ENCODE data around the gene RPS6KA2. TPM values are rescaled to one million over a fixed set of nuclear protein-coding genes. Genes with fewer than 3 reads are reported as not detected.

Gene RPS6KA2
- total and polyA plus RNA-seq, 2 donors (not counting 1 experiment from before 2014, with no cell fraction given): 2.2 to 16.0 TPM

- no peaks in the 10 kb centered on the region for H3K4me1 Mint-ChIP-seq
- H3K4me2 ChIP-seq (replicated peaks; ENCODE audit: low read depth, low read length, poor library complexity, severe bottlenecking): no peak overlapping the region
- H3K4me1 ChIP-seq (ENCODE audit: control insufficient read depth in 2 of 2, insufficient read depth in 2 of 2, low read length in 2 of 2): no peaks in the 10 kb centered on the region
- no peaks in the 10 kb centered on the region for H3K9me3 Mint-ChIP-seq (ENCODE audit: insufficient read depth)
- no peak overlapping the region for H3K27ac ChIP-seq (ENCODE audit: low read length in 2 of 2)
- intact Hi-C loops (cut with micrococcal nuclease): no loop called here
- no peaks in the 10 kb centered on the region for H4K20me1 ChIP-seq (ENCODE audit: control insufficient read depth, insufficient read depth, low read length, poor library complexity, severe bottlenecking)
- peaks cover 0 to 4% (median under 1%) of the 10 kb centered on the region in 4 experiments for H3K27me3 ChIP-seq (replicated peaks in 1 of 4; ENCODE audit: control extremely low read depth in 1 of 4, control insufficient read depth in 3 of 4, insufficient read depth in 4 of 4, low read length in 3 of 4)
- H3K36me3 ChIP-seq (replicated peaks in 1 of 2; ENCODE audit: control extremely low read depth in 1 of 2, control insufficient read depth in 1 of 2, extremely low read depth in 1 of 2, insufficient read depth in 2 of 2, low read length in 1 of 2): peaks cover 0 to 1% of the 10 kb centered on the region in 2 experiments
- no peak for TF ChIP-seq EZH2 (IDR thresholded peaks at IDR 0.05; ENCODE audit: borderline replicate concordance, insufficient read depth, low read depth, low read length, poor library complexity, severe bottlenecking)
- TF ChIP-seq CTCF (IDR thresholded peaks at IDR 0.05): no peak
- ATAC-seq (ENCODE audit: low read depth) (no peak), DNase-seq (no peak)
- H3K9ac ChIP-seq (ENCODE audit: low read length): no peak overlapping the region
- WGBS (ENCODE audit: insufficient coverage): 93% methylated on average over 7 of the region's 10 CpGs
- no peak overlapping the region for H2AFZ ChIP-seq (ENCODE audit: insufficient read depth, low read depth, low read length, poor library complexity, severe bottlenecking)
- no peaks in the 10 kb centered on the region for H3K79me2 ChIP-seq (ENCODE audit: control insufficient read depth, insufficient read depth, low read length)
- POLR2A ChIA-PET: no interaction called here
- H3K27me3 Mint-ChIP-seq: peaks cover 6% of the 10 kb centered on the region
- CTCF ChIA-PET: no interaction called here
- no peak overlapping the region for H3K4me3 Mint-ChIP-seq
- H3K9me3 ChIP-seq (ENCODE audit: control extremely low read depth in 1 of 3, control insufficient read depth in 2 of 3, insufficient read depth in 1 of 3, low read length in 2 of 3): peaks cover 0 to 4% (median 0%) of the 10 kb centered on the region in 3 donors
- no peak overlapping the region for H3K4me3 ChIP-seq (ENCODE audit: control extremely low read depth in 1 of 5, extremely low read depth in 1 of 5, insufficient read depth in 1 of 5, low read depth in 2 of 5, low read length in 4 of 5)
- H3K27ac Mint-ChIP-seq: no peak overlapping the region
Observed at GRCh38 chr6:166433096-166433495, 194.0 kb downstream of the RPS6KA2 start.

GRCh38 chr6:166430269-166430668 is 196.8 kb downstream of the RPS6KA2 start:
- no peaks in the 10 kb centered on the region for H3K4me1 ChIP-seq (ENCODE audit: control insufficient read depth in 2 of 2, insufficient read depth in 2 of 2, low read length in 2 of 2)
- no peak overlapping the region for H3K9ac ChIP-seq (ENCODE audit: low read length)
- H3K4me3 Mint-ChIP-seq: no peak overlapping the region
- H3K4me3 ChIP-seq (ENCODE audit: control extremely low read depth in 1 of 5, extremely low read depth in 1 of 5, insufficient read depth in 1 of 5, low read depth in 2 of 5, low read length in 4 of 5): no peak overlapping the region
- 92% methylated on average over 12 of the region's 17 CpGs for WGBS (ENCODE audit: insufficient coverage)
- peaks cover 0 to 4% (median 0%) of the 10 kb centered on the region in 4 experiments for H3K27me3 ChIP-seq (replicated peaks in 1 of 4; ENCODE audit: control extremely low read depth in 1 of 4, control insufficient read depth in 3 of 4, insufficient read depth in 4 of 4, low read length in 3 of 4)
- no peak overlapping the region for H2AFZ ChIP-seq (ENCODE audit: insufficient read depth, low read depth, low read length, poor library complexity, severe bottlenecking)
- TF ChIP-seq CTCF (IDR thresholded peaks at IDR 0.05): no peak
- no peak for TF ChIP-seq EZH2 (IDR thresholded peaks at IDR 0.05; ENCODE audit: borderline replicate concordance, insufficient read depth, low read depth, low read length, poor library complexity, severe bottlenecking)
- POLR2A ChIA-PET: no interaction called here
- H3K4me1 Mint-ChIP-seq: no peaks in the 10 kb centered on the region
- no peaks in the 10 kb centered on the region for H3K27me3 Mint-ChIP-seq
- peaks cover 0 to 4% (median 0%) of the 10 kb centered on the region in 3 donors for H3K9me3 ChIP-seq (ENCODE audit: control extremely low read depth in 1 of 3, control insufficient read depth in 2 of 3, insufficient read depth in 1 of 3, low read length in 2 of 3)
- H3K4me2 ChIP-seq (replicated peaks; ENCODE audit: low read depth, low read length, poor library complexity, severe bottlenecking): no peak overlapping the region
- H4K20me1 ChIP-seq (ENCODE audit: control insufficient read depth, insufficient read depth, low read length, poor library complexity, severe bottlenecking): no peaks in the 10 kb centered on the region
- no peak overlapping the region for H3K27ac Mint-ChIP-seq
- intact Hi-C loops (cut with micrococcal nuclease): no loop called here
- CTCF ChIA-PET: interaction anchor here (0.7 kb wide), 1 partner anchor 541 kb away, joined by 3 read pairs; no protein-coding TSS in a partner anchor
- peaks cover 0 to 1% of the 10 kb centered on the region in 2 experiments for H3K36me3 ChIP-seq (replicated peaks in 1 of 2; ENCODE audit: control extremely low read depth in 1 of 2, control insufficient read depth in 1 of 2, extremely low read depth in 1 of 2, insufficient read depth in 2 of 2, low read length in 1 of 2)
- H3K79me2 ChIP-seq (ENCODE audit: control insufficient read depth, insufficient read depth, low read length): no peaks in the 10 kb centered on the region
- DNase-seq (no peak), ATAC-seq (ENCODE audit: low read depth) (no peak)
- H3K9me3 Mint-ChIP-seq (ENCODE audit: insufficient read depth): no peaks in the 10 kb centered on the region
- no peak overlapping the region for H3K27ac ChIP-seq (ENCODE audit: low read length in 2 of 2)

Measured in B cell (primary cell).